Prostate gland (tissue), 2 donors: ENCODE results near the gene PRM3. TPM values are rescaled to one million over a fixed set of nuclear protein-coding genes. Genes with fewer than 3 reads are reported as not detected.

Experiments used
- DNase-seq: peaks from one replicate; pipeline ENCODE4 v3.0.0-alpha.2; 2019; ENCODE audit warnings: low spot score
- H3K27ac ChIP-seq, 2 donors: fragments of 200-600 bp; sonication (generic); 2 replicates each; pipeline ENCODE4 v1.5.1; 2017 to 2019
- H3K27me3 ChIP-seq: fragments of 200-600 bp; sonication (generic); replicated peaks from 2 replicates; pipeline ENCODE4 v1.5.1; 2019; ENCODE audit not compliant: insufficient read depth
- H3K36me3 ChIP-seq, 2 donors: fragments of 200-600 bp; sonication (generic); 1 replicate in 1 of 2; 2 replicates in 1 of 2; pipeline versions ENCODE4 v1.5.1 to v1.8.1; 2017 to 2019
- H3K4me1 ChIP-seq: fragments of 200-600 bp; sonication (generic); replicated peaks from 2 replicates; pipeline ENCODE4 v1.5.1; 2019
- H3K4me3 ChIP-seq, 2 donors: fragments of 200-600 bp; sonication (generic); 2 replicates each; pipeline ENCODE4 v1.5.1; 2017 to 2019
- H3K9me3 ChIP-seq: fragments of 200-600 bp; sonication (generic); 2 replicates; pipeline ENCODE4 v1.5.1; 2017
- POLR2A ChIP-seq: fragments of 450-650 bp; IDR thresholded peaks from one replicate; pipeline ENCODE4 v1.6.1; 2016; ENCODE audit warnings: antibody characterized with exemption, mild to moderate bottlenecking
- POLR2AphosphoS5 ChIP-seq: sonication (generic); formaldehyde crosslinking; IDR thresholded peaks from one replicate; pipeline ENCODE4 v1.6.1; 2017; ENCODE audit warnings: antibody characterized with exemption
- WGBS: methylation state at CpG from one replicate; pipeline ENCODE4 v1.1.5; 2018; 5-methylcytosine and 5-hydroxymethylcytosine counted together
- intact Hi-C: fragments of 100-400 bp; cut with DNase I; formaldehyde crosslinking; loops from one replicate; pipeline ENCODE4 v1.14.2; 2022
- total RNA-seq, 2 donors: library from RNA; depleted of rRNA; stranded (reverse); fragments of >200 nt; gene quantifications; one replicate each; pipeline ENCODE4 v1.1.0, GENCODE V29; 2016
- TF ChIP-seq, protein P1 (sequence below), 4 experiments: fragments of 200-600 bp in 2 of 4; fragments of 450-650 bp in 2 of 4; sonication (generic) in 2 of 4; IDR thresholded peaks; 1 replicate in 3 of 4; 2 replicates in 1 of 4; pipeline ENCODE4 v1.5.1; 2016 to 2019; ENCODE audit warnings: antibody characterized with exemption in 4 of 4, mild to moderate bottlenecking in 2 of 4, moderate library complexity in 2 of 4

PRM3 gene
- total RNA-seq, 2 donors from 2014 or later, result not detected

DNA sequence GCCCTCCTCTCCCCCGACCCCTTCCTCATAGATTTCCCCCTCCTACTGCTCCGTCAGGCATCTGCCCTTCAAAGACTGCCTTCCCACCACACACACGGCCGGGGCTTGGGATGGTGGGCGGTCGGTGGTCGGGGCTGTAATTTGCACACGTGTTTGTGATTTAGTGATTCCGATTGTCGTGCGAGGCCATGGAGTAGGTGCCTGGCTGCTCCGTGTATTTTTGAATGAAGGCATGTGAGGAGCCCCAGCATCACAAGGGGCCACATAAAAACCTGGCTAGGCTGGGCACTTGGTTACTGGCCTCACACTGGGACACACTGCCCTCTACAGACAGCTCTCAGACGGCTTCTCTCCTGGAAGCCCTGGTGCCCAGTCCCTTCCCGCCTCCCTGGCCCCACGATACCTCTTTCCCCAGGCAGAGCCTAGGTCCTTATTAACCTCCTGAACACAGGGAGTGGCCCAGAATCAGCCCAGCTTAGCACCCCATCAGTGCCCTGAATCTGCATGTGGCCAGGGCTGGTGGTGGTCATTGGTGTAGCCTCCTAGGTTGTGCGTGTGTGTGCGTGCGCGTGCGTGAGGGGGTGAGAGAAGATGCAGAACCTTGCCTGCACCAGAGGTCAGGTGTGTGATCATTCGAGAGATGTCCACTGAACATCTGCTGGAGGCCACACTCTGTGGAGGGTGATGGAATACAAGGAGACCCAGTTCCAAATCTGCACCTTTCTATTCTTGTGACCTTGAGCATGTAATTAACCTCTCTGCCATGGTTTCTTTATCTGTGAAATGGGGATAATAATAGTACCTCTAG lies 16.1 kb downstream of the PRM3 start:
- TF ChIP-seq, protein P1, sequence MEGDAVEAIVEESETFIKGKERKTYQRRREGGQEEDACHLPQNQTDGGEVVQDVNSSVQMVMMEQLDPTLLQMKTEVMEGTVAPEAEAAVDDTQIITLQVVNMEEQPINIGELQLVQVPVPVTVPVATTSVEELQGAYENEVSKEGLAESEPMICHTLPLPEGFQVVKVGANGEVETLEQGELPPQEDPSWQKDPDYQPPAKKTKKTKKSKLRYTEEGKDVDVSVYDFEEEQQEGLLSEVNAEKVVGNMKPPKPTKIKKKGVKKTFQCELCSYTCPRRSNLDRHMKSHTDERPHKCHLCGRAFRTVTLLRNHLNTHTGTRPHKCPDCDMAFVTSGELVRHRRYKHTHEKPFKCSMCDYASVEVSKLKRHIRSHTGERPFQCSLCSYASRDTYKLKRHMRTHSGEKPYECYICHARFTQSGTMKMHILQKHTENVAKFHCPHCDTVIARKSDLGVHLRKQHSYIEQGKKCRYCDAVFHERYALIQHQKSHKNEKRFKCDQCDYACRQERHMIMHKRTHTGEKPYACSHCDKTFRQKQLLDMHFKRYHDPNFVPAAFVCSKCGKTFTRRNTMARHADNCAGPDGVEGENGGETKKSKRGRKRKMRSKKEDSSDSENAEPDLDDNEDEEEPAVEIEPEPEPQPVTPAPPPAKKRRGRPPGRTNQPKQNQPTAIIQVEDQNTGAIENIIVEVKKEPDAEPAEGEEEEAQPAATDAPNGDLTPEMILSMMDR (IDR thresholded peaks at IDR 0.05), result peak; percentile 43 to 78 (median 69)
- TF ChIP-seq POLR2AphosphoS5, result peak; percentile 24
- TF ChIP-seq POLR2A, result no peak
- intact Hi-C loops, result loop anchor here (2.0 to 10.0 kb wide), 3 partner anchors 123 to 287 kb away; no protein-coding TSS in a partner anchor
- Histone ChIP-seq H3K4me3 (peak overlapping the region; percentile 73 to 93), H3K9me3 (no peaks in the 10 kb centered on the region), H3K27ac (peak overlapping the region; percentile 98 to 99), H3K36me3 (no peaks in the 10 kb centered on the region), H3K4me1 (no peaks in the 10 kb centered on the region), H3K27me3 (no peaks in the 10 kb centered on the region)
- WGBS, result 27% methylated on average over 21 of the region's 21 CpGs
- DNase-seq, result peak; percentile 73

DNA sequence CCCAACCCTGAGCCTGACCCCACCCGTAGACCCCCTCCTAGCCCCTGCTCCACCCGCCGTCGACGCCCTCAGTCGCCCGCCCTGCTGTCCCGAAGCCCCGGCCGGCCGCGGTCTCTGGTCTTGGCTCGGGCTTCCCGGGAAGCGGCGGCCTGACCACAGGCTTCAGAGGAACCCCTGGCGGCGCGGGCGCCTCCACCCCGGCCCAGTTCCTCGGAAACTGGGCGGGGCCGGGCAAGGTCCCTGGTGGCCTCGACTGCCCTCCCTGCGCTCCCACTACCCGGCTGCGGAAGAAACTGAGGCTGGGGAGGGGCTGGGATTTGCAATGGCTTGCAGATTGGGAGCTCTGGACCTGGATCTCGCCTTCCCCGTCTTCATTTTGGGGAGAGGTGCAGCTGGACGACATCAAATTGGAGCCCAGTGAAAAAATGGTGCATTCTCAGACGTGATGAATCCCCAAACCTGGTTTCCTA lies 16.7 kb downstream of the PRM3 start:
- intact Hi-C loops, result loop anchor here (2.0 to 10.0 kb wide), 3 partner anchors 122 to 286 kb away; no protein-coding TSS in a partner anchor
- Histone ChIP-seq H3K36me3 (no peaks in the 10 kb centered on the region), H3K27ac (peak overlapping the region; percentile 98 to 99), H3K9me3 (no peaks in the 10 kb centered on the region), H3K4me1 (no peaks in the 10 kb centered on the region), H3K4me3 (peak overlapping the region; percentile 73 to 93), H3K27me3 (no peaks in the 10 kb centered on the region)
- WGBS, result under 1% methylated on average over 32 of the region's 32 CpGs
- no peak for TF ChIP-seq POLR2A
- TF ChIP-seq POLR2AphosphoS5, result no peak
- TF ChIP-seq, protein P1 (IDR thresholded peaks at IDR 0.05), result no peak
- DNase-seq, result peak; percentile 29

DNA sequence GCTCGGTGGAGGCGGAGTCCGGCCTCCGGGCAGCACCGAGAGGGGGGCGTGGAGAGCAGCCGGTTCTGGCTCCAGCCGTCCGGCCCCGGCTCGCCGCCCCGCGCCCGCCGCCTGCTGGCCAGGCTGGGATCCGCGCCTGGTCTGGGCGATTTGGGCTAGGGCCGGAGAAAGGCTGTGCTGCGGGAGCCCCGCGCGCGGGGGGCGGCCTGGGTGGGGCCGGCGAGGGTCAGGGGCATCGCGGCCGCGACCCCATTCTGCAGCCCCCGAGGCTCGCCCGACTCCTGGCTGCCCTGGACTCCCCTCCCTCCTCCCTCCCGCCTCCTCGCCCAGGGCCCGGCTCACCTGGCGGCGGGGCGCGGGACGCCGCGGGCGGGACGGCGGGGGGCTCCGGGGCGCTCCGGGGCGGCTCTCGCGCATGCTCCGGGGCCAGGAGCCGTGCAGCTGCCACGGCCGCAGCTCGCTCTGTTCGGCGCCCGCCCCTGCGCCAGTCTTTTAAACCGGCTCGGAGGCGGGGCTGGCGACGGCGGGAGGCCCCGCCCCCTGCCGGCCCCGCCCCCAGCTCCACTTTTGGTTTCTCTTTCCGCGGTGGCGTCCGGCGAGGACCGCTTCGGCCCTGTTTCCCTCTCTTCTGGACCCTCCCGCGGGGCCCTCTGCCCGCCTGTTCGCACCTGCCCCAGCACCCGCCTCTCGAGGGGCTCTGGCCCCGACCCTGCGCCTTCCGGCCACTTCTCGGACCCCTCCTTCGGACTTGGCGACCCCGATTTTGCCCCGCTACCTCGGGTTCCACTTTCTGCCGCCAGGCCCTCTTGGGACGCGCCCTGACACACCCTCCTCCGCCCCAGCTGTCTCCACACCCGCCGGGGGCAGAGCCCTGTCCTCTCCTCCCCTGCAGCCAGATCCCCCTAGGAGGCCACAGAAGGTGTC lies 17.4 kb downstream of the PRM3 start, which contains the start of gene SOCS1:
Gene SOCS1 (minus strand): TSS at position 468 of the 924 bp plus-strand sequence. CDS start 726 bp downstream, outside the sequence.
- no peaks in the 10 kb centered on the region for H3K36me3 ChIP-seq
- peak; percentile 86 for DNase-seq
- TF ChIP-seq, protein P1 (IDR thresholded peaks at IDR 0.05), result peak; percentile 82 to 97 (median 94)
- TF ChIP-seq POLR2A (peak; percentile 87), POLR2AphosphoS5 (peak; percentile 64)
- H3K9me3 ChIP-seq, result no peaks in the 10 kb centered on the region
- under 1% methylated on average over 64 of the region's 100 CpGs for WGBS
- peak within 1 kb of the TSS; percentile 73 to 93 for H3K4me3 ChIP-seq
- peak within 1 kb of the TSS; percentile 98 to 99 for H3K27ac ChIP-seq
- H3K27me3 ChIP-seq, result no peaks in the 10 kb centered on the region
- no peaks in the 10 kb centered on the region for H3K4me1 ChIP-seq
- intact Hi-C loops, result loop anchor here (2.0 to 10.0 kb wide), 4 partner anchors 93 to 285 kb away; no protein-coding TSS in a partner anchor

DNA sequence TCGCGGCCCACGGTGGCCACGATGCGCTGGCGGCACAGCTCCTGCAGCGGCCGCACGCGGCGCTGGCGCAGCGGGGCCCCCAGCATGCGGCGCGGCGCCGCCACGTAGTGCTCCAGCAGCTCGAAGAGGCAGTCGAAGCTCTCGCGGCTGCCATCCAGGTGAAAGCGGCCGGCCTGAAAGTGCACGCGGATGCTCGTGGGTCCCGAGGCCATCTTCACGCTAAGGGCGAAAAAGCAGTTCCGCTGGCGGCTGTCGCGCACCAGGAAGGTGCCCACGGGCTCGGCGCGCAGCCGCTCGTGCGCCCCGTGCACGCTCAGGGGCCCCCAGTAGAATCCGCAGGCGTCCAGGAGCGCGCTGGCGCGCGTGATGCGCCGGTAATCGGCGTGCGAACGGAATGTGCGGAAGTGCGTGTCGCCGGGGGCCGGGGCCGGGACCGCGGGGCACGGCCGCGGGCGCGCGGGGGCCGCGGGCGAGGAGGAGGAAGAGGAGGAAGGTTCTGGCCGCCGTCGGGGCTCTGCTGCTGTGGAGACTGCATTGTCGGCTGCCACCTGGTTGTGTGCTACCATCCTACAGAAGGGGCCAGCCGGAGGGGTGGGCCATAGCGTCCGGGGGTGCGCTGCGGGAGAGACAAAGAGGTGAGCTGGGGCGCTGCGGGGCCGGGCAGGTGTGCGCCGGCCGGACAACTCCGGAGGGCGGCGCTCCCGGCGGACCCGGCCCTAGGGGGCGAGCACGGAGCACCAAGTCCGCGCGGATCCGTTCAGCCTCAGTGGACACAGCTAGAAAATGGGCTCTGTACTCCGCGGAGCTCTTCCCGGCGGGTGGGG lies 18.3 kb downstream of the PRM3 start:
- whole genome bisulfite sequencing, result under 1% methylated on average over 49 of the region's 105 CpGs
- no peaks in the 10 kb centered on the region for H3K4me1 ChIP-seq
- H3K27me3 ChIP-seq, result no peaks in the 10 kb centered on the region
- peak; percentile 24 for DNase-seq
- TF ChIP-seq POLR2A, result no peak
- TF ChIP-seq POLR2AphosphoS5, result no peak
- TF ChIP-seq, protein P1 (IDR thresholded peaks at IDR 0.05), result peak in 1 of 4 experiments; percentile 33
- intact Hi-C loops, result loop anchor here (2.0 to 10.0 kb wide), 3 partner anchors 94 to 150 kb away; no protein-coding TSS in a partner anchor
- H3K27ac ChIP-seq, result peak overlapping the region; percentile 98 to 99
- H3K9me3 ChIP-seq, result no peaks in the 10 kb centered on the region
- H3K4me3 ChIP-seq, result peak overlapping the region; percentile 73 to 93
- H3K36me3 ChIP-seq, result no peaks in the 10 kb centered on the region
